Skin epidermis (tissue), 12 donors: Measurements from ENCODE around the gene SACM1L.
A peak's percentile ranks its signal among the peaks of the same experiment; 100 is the strongest.
"Not testable (repeated sequence)": the region's sequence is repeated elsewhere in the genome, so short reads cannot be mapped to it uniquely, and the experiment has no call there.

Experiments used
- H3K27ac ChIP-seq, 21 experiments: fragments of 200-600 bp; sonication (generic) in 11 of 21; one replicate each; pipeline ENCODE4 v1.5.0; 2020; ENCODE audit warnings: mild to moderate bottlenecking in 3 of 21, inconsistent platforms in 2 of 21, moderate library complexity in 2 of 21
- H3K4me3 ChIP-seq, 7 experiments: fragments of 200-600 bp; sonication (generic) in 2 of 7; one replicate each; pipeline ENCODE4 v1.5.0; 2020; ENCODE audit warnings: inconsistent platforms in 2 of 7, mild to moderate bottlenecking in 2 of 7, moderate library complexity in 1 of 7

The SACM1L gene

DNA sequence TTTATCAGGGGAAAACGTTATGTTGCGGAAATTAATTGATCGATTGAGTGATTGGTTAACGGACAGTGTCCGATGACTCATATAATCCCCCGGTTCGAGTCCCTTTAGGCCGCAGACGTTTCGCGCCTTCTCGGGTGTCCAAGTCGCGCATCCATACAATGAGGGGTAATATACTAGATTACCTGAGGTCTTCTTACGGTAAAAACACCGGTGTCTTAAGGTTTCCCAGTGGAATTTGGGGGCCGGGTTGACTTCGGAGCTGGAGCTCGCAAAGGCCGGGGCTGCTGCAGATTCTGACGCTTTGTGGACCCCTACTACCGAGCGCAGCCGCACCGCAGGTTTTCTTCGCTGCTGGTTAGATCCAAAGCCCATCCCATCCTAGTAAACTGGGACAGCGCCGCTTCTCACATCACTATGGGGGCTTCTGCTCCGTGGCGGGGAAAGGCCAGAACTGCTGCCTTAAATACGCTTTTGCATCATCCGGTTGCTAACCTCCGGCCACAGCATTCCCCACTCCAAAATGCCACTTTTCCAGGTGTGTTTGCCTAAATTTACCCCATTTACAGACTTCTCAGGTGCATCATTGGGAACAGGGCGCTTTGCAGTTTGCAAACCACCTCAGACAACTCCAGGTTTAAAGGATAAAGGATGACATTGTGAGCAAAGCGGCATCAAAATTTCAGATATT is 858 bp upstream of the SACM1L start:
- H3K27ac ChIP-seq = peak overlapping the region in 20 of 21 experiments; percentile 4 to 95 (median 88)
- peak overlapping the region; percentile 64 to 90 (median 76) for H3K4me3 ChIP-seq

DNA sequence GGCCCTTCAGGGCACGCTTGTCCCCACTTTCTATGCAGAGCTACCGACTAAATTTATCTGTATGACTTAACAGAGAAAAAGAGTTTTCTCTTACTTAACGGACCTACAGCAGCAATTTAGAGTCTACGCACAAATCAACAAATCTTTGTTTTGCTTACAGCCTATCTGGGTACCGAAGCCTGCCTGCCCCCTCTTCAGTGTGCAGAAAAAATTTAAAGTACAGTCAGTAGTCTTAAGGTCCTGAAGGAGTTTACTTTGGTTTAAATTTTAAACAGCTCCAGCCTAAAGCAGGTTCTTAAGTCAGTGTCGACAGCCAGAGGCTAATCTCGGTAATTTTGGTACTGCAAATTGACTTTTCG is 570 bp downstream of the SACM1L start:
- Histone ChIP-seq H3K27ac (peak overlapping the region; percentile 62 to 97 (median 90)), H3K4me3 (peak overlapping the region; percentile 64 to 90 (median 76))

DNA sequence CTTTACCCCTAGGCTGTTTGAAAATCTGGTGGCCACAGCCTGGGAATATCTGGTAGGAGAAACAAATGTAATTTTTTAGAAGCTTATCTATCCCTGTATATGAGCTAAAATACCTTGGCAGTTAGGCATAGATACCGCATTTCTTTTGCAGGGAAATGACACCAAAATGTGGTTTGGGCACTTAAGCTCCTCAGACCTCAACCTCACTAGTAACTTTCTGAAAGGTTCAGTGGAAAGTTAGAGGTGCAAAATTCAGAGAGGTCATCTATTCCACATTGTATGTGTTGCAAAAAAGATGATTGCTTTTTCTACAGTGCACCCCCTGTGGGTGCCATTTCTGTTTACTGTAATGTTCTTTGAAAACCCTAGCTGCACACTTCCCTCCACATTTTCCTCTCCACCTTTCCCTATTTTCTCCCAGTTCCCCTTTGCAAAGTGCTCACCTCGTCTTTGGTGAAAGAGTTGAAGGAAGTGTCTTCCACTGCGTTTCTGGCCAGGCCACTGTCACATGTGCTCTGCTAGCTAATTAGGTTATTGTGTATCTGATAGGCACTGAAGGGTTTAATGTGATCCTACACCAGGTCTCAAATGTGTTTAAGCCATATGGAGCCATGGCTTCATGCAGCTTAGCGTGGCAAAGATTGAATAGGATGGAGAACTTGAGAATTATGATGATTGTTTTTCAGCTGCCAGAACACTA is 1.3 kb downstream of the SACM1L start:
- H3K27ac ChIP-seq = peak overlapping the region in 18 of 21 experiments; percentile 85 to 97 (median 91)
- peak overlapping the region; percentile 64 to 90 (median 76) for H3K4me3 ChIP-seq

DNA sequence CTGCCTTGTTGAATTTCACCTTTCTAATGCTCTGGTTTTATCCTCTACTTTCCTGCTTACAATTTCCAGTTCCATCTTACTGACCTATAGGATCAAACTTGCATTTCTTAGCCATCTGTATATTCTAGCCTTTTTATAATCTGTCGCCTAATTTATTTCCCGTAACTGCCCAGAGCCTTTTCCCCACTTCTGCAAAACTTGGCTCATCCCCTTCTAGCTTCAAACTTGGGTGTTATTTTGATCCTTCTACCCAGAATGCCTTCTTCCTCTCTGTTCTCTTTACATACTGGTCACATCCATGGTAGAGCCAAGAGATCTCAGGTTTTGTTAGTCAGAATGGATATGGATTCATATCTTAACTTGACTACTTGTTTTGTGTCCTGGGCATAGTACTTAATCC is 2.6 kb downstream of the SACM1L start:
- Histone ChIP-seq H3K4me3 (no peak overlapping the region), H3K27ac (peak overlapping the region in 2 of 21 experiments; percentile 13 to 92)

DNA sequence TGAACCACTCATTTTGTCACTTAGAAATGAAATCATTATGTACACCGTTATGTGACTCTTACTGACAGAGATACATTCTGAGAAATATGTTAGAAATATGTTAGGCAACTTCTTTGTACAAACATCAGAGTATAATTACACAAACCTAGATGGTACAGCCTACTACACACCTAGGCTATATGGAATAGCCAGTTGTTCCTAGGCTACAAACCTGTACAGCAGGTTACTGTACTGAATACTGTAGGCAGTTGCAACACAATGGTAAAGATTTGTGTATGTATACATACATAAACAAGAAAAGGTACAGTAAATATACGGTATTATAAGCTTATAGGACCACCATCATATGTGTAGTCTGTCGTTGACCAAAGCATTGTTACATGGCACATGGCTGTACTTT is 3.7 kb downstream of the SACM1L start:
- H3K27ac ChIP-seq = peak overlapping the region in 3 of 21 experiments; percentile 34 to 92 (median 57)
- no peak overlapping the region for H3K4me3 ChIP-seq

DNA sequence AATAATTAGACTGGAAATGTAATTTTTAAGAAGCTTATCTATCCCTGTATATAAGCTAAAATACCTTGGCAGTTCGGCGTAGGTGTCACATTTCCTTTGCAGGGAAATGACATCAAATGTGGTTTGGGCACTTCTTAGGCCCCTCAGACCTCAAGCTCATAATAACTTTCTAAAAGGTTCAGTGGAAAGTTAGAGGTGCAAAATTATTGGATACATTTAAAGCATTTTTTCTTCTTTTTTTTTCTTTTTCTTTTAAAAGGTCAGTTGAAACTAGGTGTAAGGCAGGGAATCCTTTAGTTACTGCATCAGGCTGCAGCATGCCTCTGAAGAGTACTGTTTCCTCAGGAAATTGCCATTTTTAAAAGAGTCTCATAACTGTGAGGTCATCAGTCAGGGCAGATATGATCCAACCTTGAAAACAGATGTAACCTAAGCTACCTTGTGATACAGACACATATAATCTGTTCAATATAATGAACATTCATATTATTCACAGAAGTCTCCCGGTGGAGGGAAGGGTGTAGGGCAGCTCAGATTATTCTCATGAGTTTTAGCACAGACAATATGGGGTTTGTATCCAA is 4.8 kb downstream of the SACM1L start:
- Histone ChIP-seq H3K27ac (peak overlapping the region in 6 of 21 experiments; percentile 10 to 92 (median 30)), H3K4me3 (no peak overlapping the region)

DNA sequence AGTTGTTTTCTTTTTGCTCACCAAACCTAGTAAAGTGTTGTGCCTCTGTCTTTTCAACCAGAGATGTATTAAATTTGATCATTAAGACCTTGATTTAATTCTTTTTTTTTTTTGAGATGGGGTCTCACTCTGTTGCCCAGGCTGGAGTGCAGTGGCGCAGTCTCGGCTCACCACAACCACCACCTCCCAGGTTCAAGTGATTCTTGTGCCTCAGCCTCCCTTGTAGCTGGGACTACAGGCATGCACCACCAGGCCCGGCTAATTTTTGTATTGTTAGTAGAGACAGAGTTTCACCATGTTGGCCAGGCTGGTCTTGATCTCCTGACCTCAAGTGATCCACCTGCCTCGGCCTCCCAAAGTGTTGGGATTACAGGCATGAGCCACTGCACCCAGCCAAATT is 6.0 kb downstream of the SACM1L start:
- not testable (repeated sequence) for H3K4me3 ChIP-seq
- peak overlapping the region in 3 of 21 experiments; percentile 17 to 92 (median 57) for H3K27ac ChIP-seq

DNA sequence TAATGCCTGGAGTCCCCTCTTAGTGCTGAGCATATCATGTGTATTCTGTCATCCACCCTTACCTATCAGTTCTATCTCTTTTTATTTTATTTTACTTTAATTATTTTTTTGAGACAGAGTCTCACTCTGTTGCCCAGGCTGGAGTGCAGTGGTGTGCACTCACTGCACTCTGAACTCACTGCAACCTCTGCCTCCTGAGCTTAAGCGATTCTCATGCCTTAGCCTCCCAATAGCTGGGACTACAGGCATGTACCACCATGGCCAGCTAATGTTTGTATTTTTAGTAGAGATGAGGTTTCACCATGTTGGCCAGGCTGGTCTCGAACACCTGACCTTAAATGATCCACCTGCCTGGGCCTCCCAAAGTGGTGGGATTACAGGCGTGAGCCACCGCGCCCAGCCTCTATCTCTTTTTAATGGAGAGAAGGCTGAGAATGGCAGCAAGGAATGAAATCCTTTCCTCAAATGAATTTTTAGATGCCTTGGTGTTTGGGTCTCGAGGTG is 11.4 kb downstream of the SACM1L start:
- no peak overlapping the region for H3K4me3 ChIP-seq
- H3K27ac ChIP-seq = no peak overlapping the region

DNA sequence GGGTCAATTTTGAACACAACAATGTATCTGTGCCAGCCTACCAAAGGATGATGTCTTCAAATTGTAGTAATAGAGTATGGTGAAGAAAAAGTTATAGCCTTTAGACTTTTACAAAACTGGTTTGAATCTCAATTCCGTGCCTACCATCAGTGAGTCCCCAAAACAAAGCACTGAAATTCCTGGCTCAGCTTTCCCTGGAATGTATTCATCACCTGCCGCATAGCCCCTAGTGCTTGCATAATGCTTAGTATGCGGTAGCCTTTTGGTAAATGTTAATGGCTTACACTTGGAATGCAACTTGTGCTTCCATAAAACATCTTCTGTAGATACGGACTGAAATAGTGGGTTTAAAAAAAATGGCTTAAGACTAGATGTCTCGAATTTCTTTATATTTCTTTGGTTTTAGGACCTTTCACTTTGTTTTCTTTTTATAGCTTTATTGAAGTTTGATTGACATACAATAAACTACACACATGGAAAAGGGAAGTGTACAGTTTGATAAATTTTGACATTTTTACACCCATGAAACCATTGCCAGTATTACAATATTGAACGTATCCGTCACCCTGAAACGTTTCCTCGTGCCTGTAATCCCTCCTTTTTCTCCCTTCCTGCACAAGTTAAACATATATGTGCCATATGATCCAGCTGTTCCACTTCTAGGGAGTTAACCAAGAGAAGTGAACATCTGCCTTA is 12.1 kb downstream of the SACM1L start:
- Histone ChIP-seq H3K4me3 (no peak overlapping the region), H3K27ac (no peak overlapping the region)

DNA sequence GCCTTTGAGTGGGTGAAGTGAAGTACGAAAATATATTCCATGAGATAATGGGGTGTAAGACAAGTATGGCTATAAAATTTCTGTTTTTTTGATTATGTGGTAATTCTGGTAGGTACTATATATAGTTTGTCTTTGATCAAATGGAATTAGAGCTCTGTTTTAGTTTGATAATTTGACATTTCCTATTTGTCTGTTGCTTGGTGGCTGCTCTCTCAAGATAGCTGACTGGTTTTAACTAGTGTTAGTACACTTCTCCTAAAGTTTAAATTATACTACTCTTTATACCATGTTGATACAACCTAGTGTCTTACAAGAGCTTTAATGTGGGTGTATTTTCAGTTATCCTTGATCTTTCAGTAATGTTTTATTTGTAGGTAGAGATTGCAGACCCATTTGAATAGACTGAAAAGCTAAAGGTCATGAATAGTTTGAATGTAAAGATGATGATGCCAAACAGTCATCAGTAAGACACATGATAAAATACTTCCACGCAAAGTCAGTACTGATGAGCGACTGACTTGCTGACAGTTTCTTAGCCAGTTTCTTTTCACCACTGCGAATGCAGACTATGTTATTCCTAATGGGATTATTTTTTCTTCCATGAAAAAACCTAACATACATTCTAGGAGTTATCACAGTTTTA is 15.2 kb downstream of the SACM1L start:
- Histone ChIP-seq H3K4me3 (no peak overlapping the region), H3K27ac (no peak overlapping the region)

DNA sequence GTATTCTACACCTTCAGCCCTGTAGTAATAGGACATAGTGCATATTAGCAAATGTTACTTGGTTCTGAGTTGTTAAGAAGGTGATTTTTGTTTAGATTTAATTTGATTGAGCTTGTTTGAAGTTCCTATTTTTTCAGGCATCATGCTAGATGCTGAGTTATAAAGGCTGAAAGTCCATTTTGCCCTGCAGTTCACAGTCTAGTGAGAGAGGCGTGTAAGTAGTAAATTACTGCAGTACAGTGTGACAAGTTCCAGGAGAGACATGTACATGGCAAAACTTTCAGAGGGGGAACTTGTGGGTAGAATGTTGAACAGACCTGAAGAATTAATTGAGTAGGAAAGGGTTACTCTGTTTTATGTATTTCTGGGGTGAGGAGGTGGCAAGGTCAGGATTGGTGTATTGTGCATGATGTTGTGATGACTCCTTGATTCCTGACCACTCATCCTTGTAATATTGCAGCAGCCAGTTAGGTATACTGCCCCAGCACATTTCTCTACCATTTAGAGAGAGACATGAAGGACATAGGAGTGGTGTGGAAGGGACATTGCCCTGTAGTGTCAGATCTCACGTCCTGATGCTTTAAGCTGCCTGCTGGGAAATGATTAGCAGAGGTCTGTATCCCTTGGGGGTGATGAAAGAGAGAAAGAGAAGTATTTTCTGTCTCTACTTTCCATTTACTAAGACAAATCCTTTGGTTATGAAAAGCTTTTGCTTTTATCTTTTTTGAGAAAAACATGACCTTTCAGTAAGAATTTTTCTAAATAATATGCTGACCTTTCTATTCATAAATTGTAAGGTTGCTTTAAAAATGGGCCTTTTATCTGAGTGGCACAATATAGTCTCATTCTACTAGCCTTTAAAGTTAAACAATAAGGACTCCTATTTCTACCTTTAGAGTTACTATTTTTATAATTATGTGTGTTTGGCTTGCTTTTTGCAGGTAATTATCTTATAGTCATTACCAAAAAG is 16.9 kb downstream of the SACM1L start:
- Histone ChIP-seq H3K27ac (no peak overlapping the region), H3K4me3 (no peak overlapping the region)

DNA sequence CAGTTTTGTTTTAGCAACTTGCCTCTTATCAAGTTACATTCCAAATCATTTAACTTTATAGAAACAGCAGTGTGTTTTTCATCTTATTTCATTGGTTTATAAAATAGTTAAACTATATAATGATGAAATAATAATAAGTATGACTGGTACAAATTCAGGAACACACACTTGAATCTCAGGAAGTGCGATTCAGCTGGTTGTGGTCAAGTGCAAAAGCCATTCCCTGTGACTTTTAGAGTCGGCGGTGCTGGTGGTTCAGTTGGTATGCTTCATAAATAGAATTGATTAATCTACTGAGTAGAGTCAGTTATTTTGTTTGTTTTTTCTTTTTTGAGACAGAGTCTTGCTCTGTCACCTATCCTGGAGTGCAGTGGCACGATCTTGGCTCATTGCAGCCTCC is 22.7 kb downstream of the SACM1L start:
- no peak overlapping the region for H3K4me3 ChIP-seq
- no peak overlapping the region for H3K27ac ChIP-seq

DNA sequence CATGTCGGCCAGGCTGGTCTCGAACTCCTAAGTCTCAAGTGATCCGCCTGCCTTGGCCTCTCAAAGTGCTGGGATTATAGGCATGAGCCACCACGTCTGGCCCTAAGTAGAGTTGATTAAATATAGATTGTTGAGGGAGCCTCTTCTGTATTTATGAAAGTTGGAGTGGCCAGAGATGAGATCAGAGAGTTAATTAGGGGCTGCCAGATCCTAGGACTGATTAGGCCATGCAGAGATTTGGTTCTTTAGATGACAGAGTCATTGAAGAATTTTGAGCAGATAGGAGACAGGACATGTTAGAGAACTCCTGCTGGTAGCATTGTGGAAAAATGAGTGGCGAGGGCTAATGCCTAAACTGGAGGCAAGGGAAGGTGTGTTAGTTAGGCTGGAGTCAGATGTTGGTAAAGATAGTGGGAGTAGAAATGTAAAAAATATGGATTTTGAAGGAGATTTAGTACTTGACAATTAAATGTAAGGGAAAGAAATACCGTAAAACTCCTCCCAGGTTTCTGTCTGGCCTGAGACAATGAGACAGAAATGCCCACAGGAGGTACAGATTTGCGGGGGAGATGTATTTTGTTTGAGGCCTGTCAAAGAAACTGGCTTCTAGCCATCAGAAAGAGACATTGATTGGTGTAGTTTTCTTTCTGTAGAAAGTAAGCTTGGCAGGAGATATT is 23.4 kb downstream of the SACM1L start:
- H3K27ac ChIP-seq = no peak overlapping the region
- no peak overlapping the region for H3K4me3 ChIP-seq

DNA sequence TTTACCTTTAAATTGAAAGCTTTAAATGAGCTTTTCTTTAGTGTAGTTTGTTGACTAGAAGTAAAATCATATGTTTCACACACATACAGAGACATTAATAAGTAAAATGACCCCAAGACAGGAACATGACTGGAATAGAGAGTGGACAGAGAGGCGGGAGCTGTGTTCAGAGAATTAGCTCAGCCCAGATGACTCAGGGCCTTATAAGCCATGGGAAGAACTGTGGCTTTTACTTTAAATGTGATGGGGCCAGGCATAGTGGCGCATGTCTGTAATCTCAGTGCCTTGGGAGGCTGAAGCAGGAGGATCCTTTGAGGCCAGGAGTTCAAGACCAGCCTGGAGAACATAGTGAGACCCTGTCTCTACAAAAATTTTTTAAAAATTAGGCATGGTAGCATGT is 26.7 kb downstream of the SACM1L start:
- Histone ChIP-seq H3K4me3 (no peak overlapping the region), H3K27ac (no peak overlapping the region)

DNA sequence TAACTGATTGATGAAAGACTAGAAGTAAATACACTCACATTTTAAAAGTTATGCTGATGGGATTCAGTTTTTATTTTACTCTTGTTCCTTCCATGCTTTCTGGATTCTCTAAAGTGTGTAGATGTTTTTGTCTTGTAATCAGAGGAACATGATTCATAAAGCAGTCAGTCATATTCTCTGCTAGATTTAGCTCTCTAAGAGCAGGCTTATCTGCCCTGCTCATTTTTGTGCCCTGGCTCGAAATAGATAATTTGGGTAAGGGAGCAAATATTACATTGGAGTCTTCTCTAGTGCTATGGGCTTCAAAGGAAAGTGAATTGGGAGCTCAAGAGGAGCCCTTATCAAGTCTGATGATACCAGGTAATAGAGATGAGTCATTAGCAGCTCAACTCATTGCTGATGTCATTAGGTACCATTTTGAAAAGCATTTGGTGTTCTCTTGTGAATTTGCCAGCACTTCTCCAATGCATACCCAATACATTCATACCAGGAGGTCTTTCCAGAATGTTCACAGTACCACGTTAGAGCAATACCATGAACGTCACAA is 27.7 kb downstream of the SACM1L start:
- Histone ChIP-seq H3K27ac (no peak overlapping the region), H3K4me3 (no peak overlapping the region)

DNA sequence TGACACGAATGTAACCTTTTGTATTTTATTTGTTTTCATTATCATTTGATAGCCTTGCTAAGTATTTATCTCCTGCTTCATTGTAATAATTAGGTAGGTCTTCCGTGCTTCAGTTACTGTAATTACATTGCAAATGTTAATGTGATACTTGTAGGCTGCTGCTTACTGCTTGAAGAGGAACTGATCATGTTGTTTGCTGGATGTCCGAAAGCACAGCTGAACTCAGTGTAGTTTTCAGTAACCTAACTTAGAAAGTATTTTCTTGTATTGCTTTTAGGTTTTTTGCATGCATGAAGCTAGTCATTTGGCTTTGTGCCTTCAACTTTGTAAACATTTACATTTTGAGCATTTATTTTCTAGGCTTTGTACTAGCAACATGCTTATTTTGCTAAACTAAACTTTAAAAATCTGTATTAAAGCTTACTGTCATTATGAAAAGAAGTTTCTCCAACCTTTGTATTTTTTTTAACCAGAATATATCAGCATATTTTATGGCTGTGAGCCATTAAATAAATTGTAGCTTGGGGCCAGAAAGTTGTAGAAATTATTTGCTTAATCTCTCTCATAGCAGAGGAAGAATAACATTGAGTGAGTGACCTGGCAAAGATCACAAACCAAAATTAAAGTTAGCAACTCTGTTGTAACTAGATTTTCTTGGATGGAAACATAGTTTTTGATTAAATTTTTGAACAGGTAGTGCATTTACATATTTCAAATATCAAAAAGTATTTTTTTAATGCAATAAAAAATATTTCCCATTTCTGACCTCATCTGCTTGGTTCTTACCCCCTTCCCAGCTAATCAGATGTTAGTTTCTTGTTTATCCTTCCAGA is 30.7 kb downstream of the SACM1L start:
- Histone ChIP-seq H3K4me3 (no peak overlapping the region), H3K27ac (no peak overlapping the region)

DNA sequence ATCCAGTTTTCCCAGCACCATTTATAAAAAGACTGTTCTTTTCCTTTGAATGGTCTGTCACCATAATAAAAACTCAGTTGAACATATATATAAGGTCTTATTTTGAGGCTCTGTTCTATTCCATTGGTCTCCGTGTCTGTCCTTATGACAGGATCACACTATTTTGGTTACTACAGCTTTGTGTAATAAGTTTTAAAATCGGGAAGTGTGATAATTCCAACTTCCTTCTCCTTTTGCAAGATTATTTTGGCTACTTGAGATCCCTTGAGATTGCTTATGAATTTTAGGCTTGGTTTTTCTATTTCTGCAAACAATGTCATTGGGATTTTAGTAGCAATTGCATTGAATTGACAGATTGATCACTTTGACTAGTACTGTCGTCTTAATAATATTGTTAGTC is 35.7 kb downstream of the SACM1L start:
- Histone ChIP-seq H3K4me3 (no peak overlapping the region), H3K27ac (no peak overlapping the region)
